ENCODE results near the gene ARAF. TPM values are rescaled to one million over a fixed set of nuclear protein-coding genes. Genes with fewer than 3 reads are reported as not detected.

The ARAF gene
- total and polyA plus RNA-seq, 8 donors = 32.9 to 78.7 (median 43.1) TPM

DNA sequence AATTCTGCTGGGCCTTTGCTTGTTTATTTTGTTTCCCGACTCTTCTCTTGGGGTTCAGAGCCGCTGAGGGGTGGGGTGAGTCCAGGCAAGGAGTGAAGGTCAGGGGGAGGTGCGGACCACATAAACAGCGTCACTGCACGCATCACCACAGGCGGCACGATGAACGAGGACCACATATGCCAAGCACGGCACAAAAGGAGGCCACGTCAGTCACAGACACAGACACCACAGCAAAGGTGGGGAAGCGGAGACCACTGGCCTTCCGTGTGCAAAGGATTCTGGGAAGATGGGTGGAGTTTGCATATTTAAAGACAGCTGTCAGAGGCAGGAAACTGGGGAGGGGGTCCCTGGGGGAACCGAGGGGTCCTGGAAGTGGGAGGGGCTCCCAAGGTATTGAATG is 10.9 kb downstream of the ARAF start:
- TF ChIP-seq, protein P1, sequence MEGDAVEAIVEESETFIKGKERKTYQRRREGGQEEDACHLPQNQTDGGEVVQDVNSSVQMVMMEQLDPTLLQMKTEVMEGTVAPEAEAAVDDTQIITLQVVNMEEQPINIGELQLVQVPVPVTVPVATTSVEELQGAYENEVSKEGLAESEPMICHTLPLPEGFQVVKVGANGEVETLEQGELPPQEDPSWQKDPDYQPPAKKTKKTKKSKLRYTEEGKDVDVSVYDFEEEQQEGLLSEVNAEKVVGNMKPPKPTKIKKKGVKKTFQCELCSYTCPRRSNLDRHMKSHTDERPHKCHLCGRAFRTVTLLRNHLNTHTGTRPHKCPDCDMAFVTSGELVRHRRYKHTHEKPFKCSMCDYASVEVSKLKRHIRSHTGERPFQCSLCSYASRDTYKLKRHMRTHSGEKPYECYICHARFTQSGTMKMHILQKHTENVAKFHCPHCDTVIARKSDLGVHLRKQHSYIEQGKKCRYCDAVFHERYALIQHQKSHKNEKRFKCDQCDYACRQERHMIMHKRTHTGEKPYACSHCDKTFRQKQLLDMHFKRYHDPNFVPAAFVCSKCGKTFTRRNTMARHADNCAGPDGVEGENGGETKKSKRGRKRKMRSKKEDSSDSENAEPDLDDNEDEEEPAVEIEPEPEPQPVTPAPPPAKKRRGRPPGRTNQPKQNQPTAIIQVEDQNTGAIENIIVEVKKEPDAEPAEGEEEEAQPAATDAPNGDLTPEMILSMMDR (IDR thresholded peaks at IDR 0.05) = no peak
- Histone ChIP-seq H3K27ac (no peak overlapping the region), H3K4me1 (no peaks in the 10 kb centered on the region), H3K4me3 (no peak overlapping the region), H3K36me3 (peaks cover 0 to 7% (median 0%) of the 10 kb centered on the region in 3 donors), H3K9me3 (no peaks in the 10 kb centered on the region), H3K27me3 (no peaks in the 10 kb centered on the region)
- ATAC-seq = no peak
- intact Hi-C loops (cut with DNase I) = no loop called here
- no peak for FAIRE-seq
- no peak for DNase-seq
- 83 to 92% methylated on average over 13 of the region's 13 CpGs for WGBS, 2 donors

DNA sequence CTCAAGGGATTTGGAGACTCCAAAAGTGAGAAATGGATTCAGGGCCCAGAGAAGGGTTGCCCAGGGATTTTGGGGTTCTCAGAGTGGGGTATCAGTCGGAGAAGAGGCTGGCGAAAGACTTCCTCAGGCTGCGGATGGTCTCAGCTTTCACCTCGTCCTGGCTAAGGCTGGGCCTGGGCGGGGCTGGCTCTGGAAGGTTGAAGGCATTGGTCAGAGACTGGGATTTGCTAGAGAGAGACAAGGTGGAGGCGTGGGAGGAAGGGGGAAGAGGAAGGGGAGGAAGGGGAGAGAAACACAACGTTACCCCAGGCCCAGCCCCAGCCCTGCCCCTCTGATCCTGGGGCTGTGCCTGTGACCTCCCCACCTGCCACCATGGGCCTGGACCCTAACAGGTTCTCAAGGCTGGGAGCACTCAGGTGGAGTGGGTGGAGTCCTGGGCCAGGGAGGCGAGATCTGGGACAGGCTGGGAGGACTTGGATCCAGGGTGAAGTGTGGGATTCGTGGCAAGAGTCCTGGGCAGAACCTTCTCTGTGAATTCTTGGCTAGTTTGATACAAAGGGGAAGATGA is 11.9 kb downstream of the ARAF start:
- Histone ChIP-seq H3K9me3 (no peaks in the 10 kb centered on the region), H3K4me3 (no peak overlapping the region), H3K36me3 (peaks cover 0 to 7% (median 0%) of the 10 kb centered on the region in 3 donors), H3K27ac (no peak overlapping the region), H3K27me3 (no peaks in the 10 kb centered on the region), H3K4me1 (no peaks in the 10 kb centered on the region)
- TF ChIP-seq, protein P1 (IDR thresholded peaks at IDR 0.05) = no peak
- 49 to 50% methylated on average over 9 of the region's 9 CpGs for WGBS, 2 donors
- FAIRE-seq (no peak), DNase-seq (no peak), ATAC-seq (peak; percentile 14 to 39 (median 33))
- intact Hi-C loops (cut with DNase I) = no loop called here

DNA sequence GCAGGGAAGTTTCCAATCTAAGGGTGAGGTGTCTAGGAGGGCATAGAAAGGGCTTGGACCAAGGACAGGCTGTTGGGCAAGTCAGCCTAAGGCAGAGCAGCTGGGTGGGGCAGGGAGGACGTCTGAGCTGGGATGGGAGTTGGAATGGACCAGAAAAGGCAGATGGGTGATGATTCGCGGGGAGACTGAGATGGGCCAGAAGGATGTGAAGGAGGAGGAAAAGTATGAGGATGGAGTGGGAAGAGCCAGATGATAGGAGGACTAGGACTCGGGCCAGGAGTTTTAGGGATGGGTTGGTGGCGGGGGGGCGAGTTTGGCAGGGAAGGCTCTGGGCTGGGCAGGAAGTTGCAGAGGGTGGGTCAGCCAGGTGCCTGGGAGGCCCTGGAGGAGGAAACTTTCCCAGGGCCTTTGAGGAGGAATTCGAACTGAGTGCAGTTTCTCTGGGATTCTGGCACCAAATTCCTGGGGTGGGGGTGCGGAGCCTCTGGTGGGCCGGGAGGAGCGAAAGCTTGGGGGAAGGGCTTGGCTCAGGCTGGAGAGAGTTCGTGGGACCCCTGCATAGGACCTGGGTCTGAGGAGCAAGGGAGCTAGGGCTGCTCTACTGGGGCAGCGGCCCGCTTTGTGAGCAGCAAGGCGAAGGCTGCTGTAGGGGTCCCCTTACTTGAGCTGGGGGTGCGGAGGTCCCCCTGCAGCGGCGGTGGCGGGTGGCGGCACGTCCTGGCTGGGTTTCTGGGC is 12.5 kb downstream of the ARAF start:
- peak; percentile 26 to 66 (median 38) for ATAC-seq
- DNase-seq = peak in 1 of 6 donors; percentile 34
- Histone ChIP-seq H3K36me3 (peaks cover 0 to 7% (median 0%) of the 10 kb centered on the region in 3 donors), H3K4me3 (no peak overlapping the region), H3K27me3 (no peaks in the 10 kb centered on the region), H3K9me3 (no peaks in the 10 kb centered on the region), H3K4me1 (no peaks in the 10 kb centered on the region), H3K27ac (no peak overlapping the region)
- intact Hi-C loops (cut with DNase I) = no loop called here
- TF ChIP-seq, protein P1 (IDR thresholded peaks at IDR 0.05) = no peak
- 25 to 40% methylated on average over 20 of the region's 20 CpGs for WGBS, 2 donors
- no peak for FAIRE-seq

DNA sequence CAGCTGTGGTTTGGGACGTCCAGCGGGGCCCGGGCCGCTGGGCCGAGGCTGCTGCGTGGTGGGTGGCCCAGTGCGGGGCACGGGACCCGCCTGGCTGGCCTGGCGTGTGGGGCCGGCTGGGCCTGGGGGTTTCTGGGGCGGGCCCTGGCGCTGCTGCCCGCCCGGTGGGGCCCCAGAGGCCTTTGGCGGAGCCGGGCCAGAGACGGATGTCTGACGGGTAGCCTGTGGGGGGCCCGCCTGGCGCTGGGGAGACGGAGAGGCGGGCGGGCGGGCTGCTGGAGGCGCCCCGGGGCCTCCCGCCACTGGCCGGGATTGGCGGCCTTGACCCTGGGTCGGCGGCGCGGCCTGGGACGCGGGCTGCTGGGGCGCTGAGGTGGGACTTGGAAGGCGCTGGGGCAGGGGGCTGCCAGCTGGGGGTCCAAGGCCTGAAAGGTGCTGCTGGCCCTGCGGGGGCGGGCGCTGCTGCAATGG is 13.1 kb downstream of the ARAF start:
- peak in 2 of 4 donors; percentile 4 to 12 for ATAC-seq
- peaks cover 0 to 7% (median 0%) of the 10 kb centered on the region in 3 donors for H3K36me3 ChIP-seq
- intact Hi-C loops (cut with DNase I) = no loop called here
- WGBS, 2 donors = 22 to 43% methylated on average over 20 to 41 of the region's 41 CpGs
- no peak overlapping the region for H3K4me3 ChIP-seq
- H3K9me3 ChIP-seq = no peaks in the 10 kb centered on the region
- H3K27me3 ChIP-seq = no peaks in the 10 kb centered on the region
- TF ChIP-seq, protein P1 (IDR thresholded peaks at IDR 0.05) = no peak
- FAIRE-seq = no peak
- DNase-seq = peak in 2 of 6 donors; percentile 58 to 64
- no peak overlapping the region for H3K27ac ChIP-seq
- no peaks in the 10 kb centered on the region for H3K4me1 ChIP-seq
